ENCODE data around the gene GNG7. TPM values are rescaled to one million over a fixed set of nuclear protein-coding genes. Genes with fewer than 3 reads are reported as not detected.
"Not testable (repeated sequence)": the region's sequence is repeated elsewhere in the genome, so short reads cannot be mapped to it uniquely, and the experiment has no call there.

Gene GNG7
- total RNA-seq, 1 donor from 2014 or later, result 5.5 TPM

- no peaks in the 10 kb centered on the region for H3K9me3 ChIP-seq
- no peak for ATAC-seq
- intact Hi-C loops (cut with DNase I), result no loop called here
- no peaks in the 10 kb centered on the region for H3K27me3 ChIP-seq
- no peak for TF ChIP-seq CTCF (IDR thresholded peaks at IDR 0.05)
- H3K4me3 ChIP-seq, result no peak overlapping the region
- no peaks in the 10 kb centered on the region for H3K36me3 ChIP-seq
- H3K4me1 ChIP-seq, result no peaks in the 10 kb centered on the region
- H3K27ac ChIP-seq, result no peak overlapping the region
- DNase-seq, result no peak
Observed at GRCh38 chr19:2680808-2681207, 21.7 kb downstream of the GNG7 start.

- intact Hi-C loops (cut with DNase I), result no loop called here
- Histone ChIP-seq H3K9me3 (no peaks in the 10 kb centered on the region), H3K4me3 (no peak overlapping the region), H3K27me3 (no peaks in the 10 kb centered on the region), H3K36me3 (no peaks in the 10 kb centered on the region), H3K27ac (no peak overlapping the region), H3K4me1 (no peaks in the 10 kb centered on the region)
- no peak for TF ChIP-seq CTCF (IDR thresholded peaks at IDR 0.05)
- DNase-seq (no peak), ATAC-seq (no peak)
Observed at GRCh38 chr19:2679439-2679838, 23.1 kb downstream of the GNG7 start.

- ATAC-seq; DNase-seq; H3K4me1 ChIP-seq; H3K27ac ChIP-seq; intact Hi-C loops (cut with DNase I); H3K9me3 ChIP-seq; H3K36me3 ChIP-seq; H3K4me3 ChIP-seq; H3K27me3 ChIP-seq: not testable (repeated sequence)
Observed at GRCh38 chr19:2678948-2679347, 23.5 kb downstream of the GNG7 start.

- Histone ChIP-seq H3K36me3 (no peaks in the 10 kb centered on the region), H3K4me3 (no peak overlapping the region), H3K9me3 (no peaks in the 10 kb centered on the region), H3K27ac (no peak overlapping the region), H3K4me1 (no peaks in the 10 kb centered on the region), H3K27me3 (no peaks in the 10 kb centered on the region)
- DNase-seq (no peak), ATAC-seq (peak; percentile 86)
- intact Hi-C loops (cut with DNase I), result no loop called here
- TF ChIP-seq CTCF (IDR thresholded peaks at IDR 0.05), result no peak
Observed at GRCh38 chr19:2678044-2678671, 24.3 kb downstream of the GNG7 start.

- no peak overlapping the region for H3K27ac ChIP-seq
- ATAC-seq (no peak), DNase-seq (no peak)
- no peaks in the 10 kb centered on the region for H3K27me3 ChIP-seq
- H3K36me3 ChIP-seq, result no peaks in the 10 kb centered on the region
- H3K9me3 ChIP-seq, result no peaks in the 10 kb centered on the region
- no peak for TF ChIP-seq CTCF (IDR thresholded peaks at IDR 0.05)
- no peaks in the 10 kb centered on the region for H3K4me1 ChIP-seq
- intact Hi-C loops (cut with DNase I), result no loop called here
- no peak overlapping the region for H3K4me3 ChIP-seq
Observed at GRCh38 chr19:2676823-2677222, 25.7 kb downstream of the GNG7 start.

- no peaks in the 10 kb centered on the region for H3K9me3 ChIP-seq
- no peak for TF ChIP-seq CTCF (IDR thresholded peaks at IDR 0.05)
- DNase-seq (no peak), ATAC-seq (no peak)
- no peaks in the 10 kb centered on the region for H3K36me3 ChIP-seq
- no peaks in the 10 kb centered on the region for H3K4me1 ChIP-seq
- no peak overlapping the region for H3K4me3 ChIP-seq
- no peaks in the 10 kb centered on the region for H3K27me3 ChIP-seq
- intact Hi-C loops (cut with DNase I), result no loop called here
- no peak overlapping the region for H3K27ac ChIP-seq
Observed at GRCh38 chr19:2675892-2676291, 26.6 kb downstream of the GNG7 start.

Data from upper lobe of right lung (tissue), 1 donor.